ENCODE results near the gene HSPB2. TPM values are rescaled to one million over a fixed set of nuclear protein-coding genes. Genes with fewer than 3 reads are reported as not detected.
A peak's percentile ranks its signal among the peaks of the same experiment; 100 is the strongest.
"Not testable (repeated sequence)": the region's sequence is repeated elsewhere in the genome, so short reads cannot be mapped to it uniquely, and the experiment has no call there.

HSPB2 gene
- total RNA-seq, 1 donor from 2014 or later: 16.7 TPM

DNA sequence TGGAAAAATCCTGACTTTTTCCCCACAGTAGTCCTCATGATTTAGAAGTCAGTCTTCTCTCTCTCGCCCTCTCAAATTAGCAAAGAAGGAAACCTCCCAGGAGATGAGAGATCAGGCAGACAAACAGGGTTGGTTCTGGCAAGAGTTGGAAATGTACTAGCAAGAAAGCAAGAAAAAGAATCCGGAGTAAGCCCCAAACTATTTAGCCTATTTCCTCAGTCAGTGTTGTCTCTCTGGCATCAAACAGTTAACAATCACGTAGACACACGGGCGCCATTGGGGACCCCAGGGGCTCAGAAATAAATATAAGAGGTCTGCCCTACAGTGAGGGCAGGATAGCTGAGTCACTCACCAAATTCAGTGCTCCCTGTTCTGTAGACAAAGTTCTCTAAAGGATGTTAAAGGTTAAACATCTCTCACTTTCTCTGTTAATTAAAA, 10.8 kb downstream of the HSPB2 start:
- Histone ChIP-seq H3K36me3 (ENCODE audit: control insufficient read depth in 3 of 3, insufficient read depth in 3 of 3, low read length in 3 of 3) (no peaks in the 10 kb centered on the region), H3K4me3 (ENCODE audit: low read length in 3 of 3) (peak overlapping the region; percentile 38 to 52 (median 45)), H3K27ac (ENCODE audit: low read depth, low read length) (peak overlapping the region; percentile 93), H3K9ac (ENCODE audit: low read depth in 1 of 3, low read length in 3 of 3) (peak overlapping the region; percentile 64 to 80 (median 73)), H3K4me1 (ENCODE audit: control insufficient read depth in 3 of 3, insufficient read depth in 3 of 3, low read length in 3 of 3) (peaks cover 60 to 68% (median 67%) of the 10 kb centered on the region in 3 donors), H3K9me3 (ENCODE audit: control insufficient read depth in 3 of 3, low read length in 3 of 3) (no peaks in the 10 kb centered on the region), H3K27me3 (ENCODE audit: control insufficient read depth in 3 of 3, insufficient read depth in 3 of 3, low read length in 3 of 3) (no peaks in the 10 kb centered on the region)

DNA sequence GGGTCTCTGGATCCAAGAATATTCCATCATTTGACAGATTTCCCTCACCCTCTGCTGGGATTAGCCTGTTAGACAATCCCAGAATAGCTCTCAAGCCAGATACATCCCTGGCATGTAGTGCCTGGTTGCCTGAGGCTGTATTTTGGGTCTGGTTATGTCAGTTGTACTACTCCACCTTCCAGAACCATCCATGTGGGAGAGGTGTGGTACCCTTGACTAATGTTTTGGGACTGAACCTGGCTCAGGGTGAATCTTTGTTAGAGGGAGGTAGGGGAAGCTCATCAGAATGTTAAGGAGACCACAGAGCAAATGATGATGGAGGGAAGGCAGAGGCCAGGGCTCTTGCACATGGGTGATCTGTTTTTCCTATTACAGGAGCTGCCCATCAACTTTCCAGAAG, 11.4 kb downstream of the HSPB2 start:
- Histone ChIP-seq H3K27me3 (ENCODE audit: control insufficient read depth in 3 of 3, insufficient read depth in 3 of 3, low read length in 3 of 3) (no peaks in the 10 kb centered on the region), H3K9ac (ENCODE audit: low read depth in 1 of 3, low read length in 3 of 3) (peak overlapping the region; percentile 64 to 80 (median 73)), H3K4me3 (ENCODE audit: low read length in 3 of 3) (peak overlapping the region; percentile 2 to 38 (median 13)), H3K27ac (ENCODE audit: low read depth, low read length) (peak overlapping the region; percentile 93), H3K4me1 (ENCODE audit: control insufficient read depth in 3 of 3, insufficient read depth in 3 of 3, low read length in 3 of 3) (peaks cover 55 to 65% (median 62%) of the 10 kb centered on the region in 3 donors), H3K9me3 (ENCODE audit: control insufficient read depth in 3 of 3, low read length in 3 of 3) (no peaks in the 10 kb centered on the region), H3K36me3 (ENCODE audit: control insufficient read depth in 3 of 3, insufficient read depth in 3 of 3, low read length in 3 of 3) (no peaks in the 10 kb centered on the region)

- Histone ChIP-seq H3K27ac (ENCODE audit: low read depth, low read length) (peak overlapping the region; percentile 93), H3K9me3 (ENCODE audit: control insufficient read depth in 3 of 3, low read length in 3 of 3) (no peaks in the 10 kb centered on the region), H3K9ac (ENCODE audit: low read depth in 1 of 3, low read length in 3 of 3) (peak overlapping the region; percentile 77 to 90 (median 87)), H3K4me3 (ENCODE audit: low read length in 3 of 3) (peak overlapping the region; percentile 73 to 83 (median 83)), H3K36me3 (ENCODE audit: control insufficient read depth in 3 of 3, insufficient read depth in 3 of 3, low read length in 3 of 3) (no peaks in the 10 kb centered on the region), H3K27me3 (ENCODE audit: control insufficient read depth in 3 of 3, insufficient read depth in 3 of 3, low read length in 3 of 3) (no peaks in the 10 kb centered on the region), H3K4me1 (ENCODE audit: control insufficient read depth in 3 of 3, insufficient read depth in 3 of 3, low read length in 3 of 3) (peaks cover 50 to 52% (median 51%) of the 10 kb centered on the region in 3 donors)
These were observed 13.4 kb downstream of the HSPB2 start for GRCh38 chr11:111925953-111926352.

- Histone ChIP-seq H3K9ac (ENCODE audit: low read depth in 1 of 3, low read length in 3 of 3) (peak overlapping the region; percentile 77 to 90 (median 87)), H3K36me3 (ENCODE audit: control insufficient read depth in 3 of 3, insufficient read depth in 3 of 3, low read length in 3 of 3) (no peaks in the 10 kb centered on the region), H3K27ac (ENCODE audit: low read depth, low read length) (peak overlapping the region; percentile 93), H3K27me3 (ENCODE audit: control insufficient read depth in 3 of 3, insufficient read depth in 3 of 3, low read length in 3 of 3) (no peaks in the 10 kb centered on the region), H3K4me1 (ENCODE audit: control insufficient read depth in 3 of 3, insufficient read depth in 3 of 3, low read length in 3 of 3) (peaks cover 44 to 48% (median 48%) of the 10 kb centered on the region in 3 donors), H3K4me3 (ENCODE audit: low read length in 3 of 3) (peak overlapping the region; percentile 75 to 83 (median 83)), H3K9me3 (ENCODE audit: control insufficient read depth in 3 of 3, low read length in 3 of 3) (no peaks in the 10 kb centered on the region)
These were observed 14.2 kb downstream of the HSPB2 start for GRCh38 chr11:111926505-111927391.

DNA sequence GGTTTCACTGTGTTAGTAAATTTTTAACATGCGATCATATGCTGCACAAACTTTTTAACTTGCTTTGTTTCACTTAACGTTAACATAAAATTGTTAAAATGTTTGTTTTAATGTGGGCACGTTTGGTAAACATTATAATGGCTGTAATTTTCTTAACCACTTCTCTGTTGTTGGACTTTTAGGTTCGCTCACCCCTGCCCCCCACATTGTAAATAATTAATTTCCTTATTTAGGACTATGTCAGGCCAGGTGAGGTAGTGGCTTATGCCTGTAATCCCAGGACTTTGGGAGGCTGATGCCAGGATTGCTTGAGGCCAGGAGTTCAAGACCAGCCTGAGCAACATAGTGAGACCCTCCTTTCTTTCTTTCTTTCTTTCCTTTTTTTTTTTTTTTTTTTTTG, 17.9 kb downstream of the HSPB2 start:
- no peak overlapping the region for H3K27ac ChIP-seq (ENCODE audit: low read depth, low read length)
- no peaks in the 10 kb centered on the region for H3K36me3 ChIP-seq (ENCODE audit: control insufficient read depth in 3 of 3, insufficient read depth in 3 of 3, low read length in 3 of 3)
- H3K27me3 ChIP-seq (ENCODE audit: control insufficient read depth in 3 of 3, insufficient read depth in 3 of 3, low read length in 3 of 3): no peaks in the 10 kb centered on the region
- H3K4me1 ChIP-seq (ENCODE audit: control insufficient read depth in 3 of 3, insufficient read depth in 3 of 3, low read length in 3 of 3): peaks cover 17 to 20% (median 19%) of the 10 kb centered on the region in 3 donors
- H3K9ac ChIP-seq (ENCODE audit: low read depth in 1 of 3, low read length in 3 of 3): no peak overlapping the region
- no peaks in the 10 kb centered on the region for H3K9me3 ChIP-seq (ENCODE audit: control insufficient read depth in 3 of 3, low read length in 3 of 3)
- no peak overlapping the region for H3K4me3 ChIP-seq (ENCODE audit: low read length in 3 of 3)

GRCh38 chr11:111932611-111932950, 20.0 kb downstream of the HSPB2 start:
- H3K27me3 ChIP-seq (ENCODE audit: control insufficient read depth in 3 of 3, insufficient read depth in 3 of 3, low read length in 3 of 3): no peaks in the 10 kb centered on the region
- no peaks in the 10 kb centered on the region for H3K36me3 ChIP-seq (ENCODE audit: control insufficient read depth in 3 of 3, insufficient read depth in 3 of 3, low read length in 3 of 3)
- H3K27ac ChIP-seq (ENCODE audit: low read depth, low read length): no peak overlapping the region
- peaks cover 15 to 18% (median 16%) of the 10 kb centered on the region in 3 donors for H3K4me1 ChIP-seq (ENCODE audit: control insufficient read depth in 3 of 3, insufficient read depth in 3 of 3, low read length in 3 of 3)
- no peak overlapping the region for H3K9ac ChIP-seq (ENCODE audit: low read depth in 1 of 3, low read length in 3 of 3)
- no peaks in the 10 kb centered on the region for H3K9me3 ChIP-seq (ENCODE audit: control insufficient read depth in 3 of 3, low read length in 3 of 3)
- H3K4me3 ChIP-seq (ENCODE audit: low read length in 3 of 3): no peak overlapping the region

GRCh38 chr11:111933176-111933575, 20.6 kb downstream of the HSPB2 start:
- not testable (repeated sequence) for H3K36me3 ChIP-seq (ENCODE audit: control insufficient read depth in 3 of 3, insufficient read depth in 3 of 3, low read length in 3 of 3); H3K27me3 ChIP-seq (ENCODE audit: control insufficient read depth in 3 of 3, insufficient read depth in 3 of 3, low read length in 3 of 3); H3K9me3 ChIP-seq (ENCODE audit: control insufficient read depth in 3 of 3, low read length in 3 of 3); H3K9ac ChIP-seq (ENCODE audit: low read depth in 1 of 3, low read length in 3 of 3); H3K4me3 ChIP-seq (ENCODE audit: low read length in 3 of 3); H3K27ac ChIP-seq (ENCODE audit: low read depth, low read length)
- peaks cover 18 to 23% (median 21%) of the 10 kb centered on the region in 3 donors for H3K4me1 ChIP-seq (ENCODE audit: control insufficient read depth in 3 of 3, insufficient read depth in 3 of 3, low read length in 3 of 3)

DNA sequence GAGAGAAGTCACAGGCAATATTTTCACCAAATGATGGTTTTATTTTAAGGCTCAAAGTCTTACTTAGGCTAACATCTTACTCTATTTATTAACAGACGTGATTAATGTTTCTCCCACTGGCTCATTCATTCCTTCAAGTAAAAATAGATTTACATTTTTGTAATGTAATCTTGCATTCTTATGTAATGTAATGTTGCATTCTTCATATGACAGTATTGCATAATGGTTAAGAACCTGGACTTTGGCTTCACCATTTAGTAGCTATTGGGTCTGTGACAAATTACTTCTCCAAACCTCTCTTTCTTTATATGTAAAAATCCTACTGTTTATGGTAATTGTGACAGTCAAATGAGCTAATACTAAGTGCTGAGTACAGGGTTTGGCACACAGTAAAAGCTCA, 21.3 kb downstream of the HSPB2 start:
- H3K4me1 ChIP-seq (ENCODE audit: control insufficient read depth in 3 of 3, insufficient read depth in 3 of 3, low read length in 3 of 3): peaks cover 25 to 29% (median 26%) of the 10 kb centered on the region in 3 donors
- H3K9ac ChIP-seq (ENCODE audit: low read depth in 1 of 3, low read length in 3 of 3): no peak overlapping the region
- no peaks in the 10 kb centered on the region for H3K36me3 ChIP-seq (ENCODE audit: control insufficient read depth in 3 of 3, insufficient read depth in 3 of 3, low read length in 3 of 3)
- H3K27me3 ChIP-seq (ENCODE audit: control insufficient read depth in 3 of 3, insufficient read depth in 3 of 3, low read length in 3 of 3): no peaks in the 10 kb centered on the region
- H3K9me3 ChIP-seq (ENCODE audit: control insufficient read depth in 3 of 3, low read length in 3 of 3): no peaks in the 10 kb centered on the region
- no peak overlapping the region for H3K4me3 ChIP-seq (ENCODE audit: low read length in 3 of 3)
- no peak overlapping the region for H3K27ac ChIP-seq (ENCODE audit: low read depth, low read length)

GRCh38 chr11:111934306-111934705, 21.8 kb downstream of the HSPB2 start:
- Histone ChIP-seq H3K27ac (ENCODE audit: low read depth, low read length) (no peak overlapping the region), H3K27me3 (ENCODE audit: control insufficient read depth in 3 of 3, insufficient read depth in 3 of 3, low read length in 3 of 3) (no peaks in the 10 kb centered on the region), H3K4me3 (ENCODE audit: low read length in 3 of 3) (no peak overlapping the region), H3K9me3 (ENCODE audit: control insufficient read depth in 3 of 3, low read length in 3 of 3) (no peaks in the 10 kb centered on the region), H3K36me3 (ENCODE audit: control insufficient read depth in 3 of 3, insufficient read depth in 3 of 3, low read length in 3 of 3) (no peaks in the 10 kb centered on the region), H3K4me1 (ENCODE audit: control insufficient read depth in 3 of 3, insufficient read depth in 3 of 3, low read length in 3 of 3) (peaks cover 26 to 33% (median 27%) of the 10 kb centered on the region in 3 donors), H3K9ac (ENCODE audit: low read depth in 1 of 3, low read length in 3 of 3) (no peak overlapping the region)

DNA sequence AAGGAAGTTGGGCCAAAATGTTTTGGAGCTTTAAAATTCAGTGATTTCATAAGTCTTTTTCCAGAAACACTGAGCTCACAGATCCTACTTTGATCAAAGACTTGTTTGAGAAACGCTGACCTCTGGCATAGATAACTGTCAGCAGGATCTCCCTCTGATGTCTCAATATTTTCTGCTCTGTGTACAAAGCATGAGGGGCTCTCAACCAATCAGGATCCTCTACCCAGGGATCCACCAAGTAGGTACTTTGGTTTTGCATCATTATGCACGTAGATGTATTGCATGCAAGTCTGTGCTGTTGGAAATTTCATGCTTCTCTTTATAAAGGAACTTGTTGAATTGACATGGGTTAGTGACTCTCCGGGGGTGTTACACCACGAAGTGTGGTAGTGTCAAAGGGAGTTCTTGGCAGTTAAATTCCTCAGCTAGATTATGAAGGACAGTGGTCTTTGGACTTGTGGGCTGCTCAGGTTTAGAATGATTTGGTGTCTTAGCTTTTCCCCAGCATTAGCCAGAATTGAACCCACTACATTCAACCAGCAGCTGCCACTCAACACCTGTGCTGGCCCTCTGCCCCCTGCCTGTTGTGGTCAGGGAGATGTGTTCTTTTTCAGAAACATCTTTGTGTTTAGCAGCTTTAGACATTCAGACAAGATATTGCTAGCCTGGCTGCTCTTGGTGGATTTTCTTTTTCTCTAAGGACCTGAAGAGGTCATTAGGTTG, 22.9 kb downstream of the HSPB2 start:
- H3K9ac ChIP-seq (ENCODE audit: low read depth in 1 of 3, low read length in 3 of 3): peak overlapping the region in 1 of 3 donors; percentile 41

More for the DNA sequence above, 22.9 kb downstream of the HSPB2 start:
- Histone ChIP-seq H3K4me1 (ENCODE audit: control insufficient read depth in 3 of 3, insufficient read depth in 3 of 3, low read length in 3 of 3) (peaks cover 29 to 40% (median 32%) of the 10 kb centered on the region in 3 donors), H3K9me3 (ENCODE audit: control insufficient read depth in 3 of 3, low read length in 3 of 3) (no peaks in the 10 kb centered on the region), H3K27ac (ENCODE audit: low read depth, low read length) (peak overlapping the region; percentile 64), H3K4me3 (ENCODE audit: low read length in 3 of 3) (no peak overlapping the region), H3K36me3 (ENCODE audit: control insufficient read depth in 3 of 3, insufficient read depth in 3 of 3, low read length in 3 of 3) (no peaks in the 10 kb centered on the region), H3K27me3 (ENCODE audit: control insufficient read depth in 3 of 3, insufficient read depth in 3 of 3, low read length in 3 of 3) (no peaks in the 10 kb centered on the region)
